ENCODE data around the gene ANKDD1B.

ANKDD1B gene

GRCh38 chr5:75616371-75616881 lies 5.2 kb downstream of the ANKDD1B start:
- DNase-seq (ENCODE audit: low read depth in 2 of 2), result no peak

GRCh38 chr5:75616971-75617621 lies 5.8 kb downstream of the ANKDD1B start:
- no peak for DNase-seq (ENCODE audit: low read depth in 2 of 2)

DNA sequence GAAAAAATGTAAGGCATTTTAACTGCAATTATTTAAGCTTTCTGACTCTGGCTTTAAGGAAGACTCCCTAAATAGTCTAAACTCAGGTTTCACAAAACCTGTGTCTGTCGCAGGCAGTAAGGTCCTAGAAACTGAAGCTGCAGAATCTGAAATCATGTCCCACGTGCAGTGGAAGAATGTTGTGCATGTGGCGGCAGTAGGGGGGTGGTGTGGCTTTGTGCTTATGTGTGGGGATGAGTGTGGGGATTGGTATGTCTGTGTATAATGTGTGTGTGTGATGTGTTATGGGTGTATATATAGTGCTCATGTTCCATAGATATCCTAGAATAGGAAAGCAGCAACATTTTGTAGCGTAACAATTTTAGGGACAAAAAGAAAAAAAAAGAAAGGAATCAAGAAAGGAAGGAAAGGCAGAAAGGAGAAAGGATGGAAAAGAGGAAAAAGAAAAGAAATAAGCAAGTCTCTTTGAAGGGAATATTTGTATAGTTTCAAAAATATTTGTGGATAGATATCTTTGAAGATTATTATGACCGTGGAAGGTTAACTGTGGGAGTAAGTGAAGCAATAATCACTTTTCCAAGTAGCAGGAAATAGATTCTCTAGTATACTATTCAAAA lies 6.6 kb downstream of the ANKDD1B start:
- DNase-seq (ENCODE audit: low read depth in 2 of 2), result no peak

- no peak for DNase-seq (ENCODE audit: low read depth in 2 of 2)
Measured at GRCh38 chr5:75620184-75620959, 9.1 kb downstream of the ANKDD1B start.

DNA sequence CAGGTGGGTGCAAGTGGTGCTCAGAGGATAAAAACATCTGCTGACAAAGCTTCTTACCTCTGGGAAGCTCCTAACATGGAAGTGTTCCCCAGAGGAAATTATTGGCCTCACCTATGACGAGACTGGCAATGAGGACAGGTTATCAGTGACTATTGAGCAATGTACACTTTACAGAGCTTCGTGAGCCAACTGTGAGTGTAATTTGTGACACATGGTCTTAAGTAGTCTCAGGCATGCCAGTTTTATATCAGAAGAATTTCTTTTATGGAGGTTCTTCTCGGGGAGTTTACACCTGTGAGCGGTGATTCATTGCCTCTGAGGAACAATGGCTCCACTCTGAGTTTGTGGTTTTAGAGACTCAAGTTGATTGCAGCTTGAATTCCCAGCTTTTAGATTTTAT lies 11.3 kb downstream of the ANKDD1B start:
- no peak for DNase-seq (ENCODE audit: low read depth in 2 of 2)

GRCh38 chr5:75623846-75624245 lies 12.6 kb downstream of the ANKDD1B start:
- no peak for DNase-seq (ENCODE audit: low read depth in 2 of 2)

- DNase-seq (ENCODE audit: low read depth in 2 of 2), result no peak
Measured at GRCh38 chr5:75626959-75627358, 15.7 kb downstream of the ANKDD1B start.

GRCh38 chr5:75627801-75628200 lies 16.5 kb downstream of the ANKDD1B start:
- no peak for DNase-seq (ENCODE audit: low read depth in 2 of 2)

DNA sequence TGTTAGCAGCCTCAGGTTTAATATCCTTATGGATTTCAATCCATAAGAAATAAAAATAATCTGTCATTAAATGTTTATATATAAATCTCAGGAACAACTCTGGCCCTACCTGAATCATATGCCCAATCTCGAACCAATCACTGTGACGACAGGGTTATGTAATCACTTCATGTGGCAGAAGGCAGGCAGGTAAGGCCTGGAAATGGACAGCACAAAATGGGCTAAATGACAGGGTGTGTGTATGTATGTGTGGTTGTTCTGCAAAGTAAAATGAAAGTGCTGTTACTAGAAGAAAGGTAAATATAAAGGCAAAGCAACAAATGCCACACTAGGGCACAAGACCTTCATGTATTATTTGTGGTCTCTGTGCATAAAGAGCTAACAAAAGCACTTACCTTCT lies 19.6 kb downstream of the ANKDD1B start:
- DNase-seq (ENCODE audit: low read depth in 2 of 2), result no peak

DNA sequence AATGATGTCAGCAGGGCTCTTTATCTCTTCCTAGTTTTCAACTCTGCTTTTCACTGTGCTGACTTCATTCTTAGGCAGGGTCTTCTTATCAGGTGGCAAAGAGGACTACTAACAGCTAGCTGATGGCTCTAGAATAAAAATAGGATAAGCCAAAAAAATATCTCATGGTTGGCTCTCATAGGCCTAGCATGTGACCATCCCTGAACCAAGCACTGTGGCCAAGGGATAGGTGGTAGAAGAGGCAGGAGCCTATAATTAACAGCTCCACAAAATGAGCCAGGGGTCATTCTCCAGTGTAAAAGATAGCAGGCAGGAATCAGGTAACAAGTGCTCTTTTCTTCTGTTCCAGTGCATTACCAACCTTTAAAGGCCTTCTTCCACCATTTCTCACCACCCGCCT lies 21.1 kb downstream of the ANKDD1B start:
- DNase-seq (ENCODE audit: low read depth in 2 of 2), result no peak

GRCh38 chr5:75637949-75638348 lies 26.7 kb downstream of the ANKDD1B start:
- DNase-seq (ENCODE audit: low read depth in 2 of 2), result no peak

DNA sequence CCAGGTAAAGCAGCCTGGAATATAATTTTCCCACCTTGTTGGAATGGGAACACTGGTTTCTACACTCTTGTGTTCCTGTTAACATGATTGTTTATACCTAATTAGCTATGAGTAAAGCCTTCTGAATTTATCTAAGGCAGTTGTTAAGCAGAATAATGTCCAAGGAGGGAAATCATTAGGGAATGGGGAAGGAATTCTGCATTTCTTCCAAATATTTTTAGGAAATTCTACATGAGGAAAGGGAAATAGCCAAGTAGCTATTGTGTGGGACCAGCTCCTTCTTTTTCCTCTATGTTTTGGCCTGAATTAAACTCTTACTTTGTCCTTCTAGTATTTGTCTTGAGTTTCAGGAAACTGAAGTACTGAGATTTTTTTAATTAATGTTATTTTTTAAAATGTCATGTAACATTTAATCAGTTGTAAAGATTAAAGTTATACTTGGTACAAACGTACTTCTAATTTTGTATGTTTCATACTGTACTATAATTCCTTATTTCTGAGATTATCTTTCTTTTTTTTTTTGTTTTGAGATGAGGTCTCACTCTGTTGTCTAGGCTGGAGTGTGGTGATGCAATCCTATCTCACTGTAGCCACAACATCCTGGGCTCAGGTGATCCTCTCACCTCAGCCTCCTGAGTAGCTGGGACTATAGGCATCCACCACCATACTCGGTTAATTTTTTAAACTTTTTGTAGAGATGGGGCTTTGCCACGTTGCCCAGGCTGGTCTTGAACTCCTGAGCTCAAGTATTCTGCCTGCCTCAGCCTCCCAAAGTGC lies 28.5 kb downstream of the ANKDD1B start:
- no peak for DNase-seq (ENCODE audit: low read depth in 2 of 2)

GRCh38 chr5:75640395-75640794 lies 29.1 kb downstream of the ANKDD1B start:
- DNase-seq (ENCODE audit: low read depth in 2 of 2), result no peak

DNA sequence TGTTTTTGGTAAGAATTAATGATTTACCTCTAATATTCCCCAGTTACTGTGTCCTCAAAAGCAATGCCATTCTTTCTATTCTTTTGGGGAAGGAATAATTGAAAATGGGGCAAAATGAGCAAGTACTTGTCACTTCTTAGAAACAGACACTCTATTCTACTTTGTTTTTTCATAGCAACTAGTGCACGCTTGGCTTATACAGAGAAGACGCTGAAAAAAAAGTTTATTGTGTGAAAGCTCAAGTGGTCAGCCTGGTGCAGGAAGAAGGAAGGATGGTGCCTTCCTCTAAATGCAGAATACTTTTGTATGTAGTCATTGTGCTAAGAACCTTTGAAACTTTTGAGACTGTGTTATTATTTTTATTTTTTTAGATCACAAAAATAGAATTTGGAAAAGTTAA lies 29.6 kb downstream of the ANKDD1B start:
- DNase-seq (ENCODE audit: low read depth in 2 of 2), result no peak

DNA sequence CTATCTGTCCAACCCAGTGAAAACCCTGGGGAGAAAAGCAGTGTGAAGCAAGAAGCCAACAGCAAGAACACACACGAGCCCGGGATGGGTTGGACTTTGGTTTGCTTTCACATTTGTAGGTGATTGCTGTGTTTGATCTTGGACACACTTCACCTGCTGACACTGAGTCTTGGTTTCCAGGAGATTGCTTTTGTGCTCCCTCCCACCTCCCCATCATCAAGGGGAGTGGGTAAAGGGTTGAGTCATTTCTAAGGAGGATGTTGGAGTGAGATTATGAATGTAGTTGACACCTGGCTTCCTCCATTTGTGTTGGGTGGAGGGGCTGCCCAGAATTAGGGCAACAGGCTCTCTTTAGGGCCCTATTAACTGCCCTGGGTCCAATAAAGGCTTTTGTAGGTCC lies 37.5 kb downstream of the ANKDD1B start:
- no peak for DNase-seq (ENCODE audit: low read depth in 2 of 2)

DNA sequence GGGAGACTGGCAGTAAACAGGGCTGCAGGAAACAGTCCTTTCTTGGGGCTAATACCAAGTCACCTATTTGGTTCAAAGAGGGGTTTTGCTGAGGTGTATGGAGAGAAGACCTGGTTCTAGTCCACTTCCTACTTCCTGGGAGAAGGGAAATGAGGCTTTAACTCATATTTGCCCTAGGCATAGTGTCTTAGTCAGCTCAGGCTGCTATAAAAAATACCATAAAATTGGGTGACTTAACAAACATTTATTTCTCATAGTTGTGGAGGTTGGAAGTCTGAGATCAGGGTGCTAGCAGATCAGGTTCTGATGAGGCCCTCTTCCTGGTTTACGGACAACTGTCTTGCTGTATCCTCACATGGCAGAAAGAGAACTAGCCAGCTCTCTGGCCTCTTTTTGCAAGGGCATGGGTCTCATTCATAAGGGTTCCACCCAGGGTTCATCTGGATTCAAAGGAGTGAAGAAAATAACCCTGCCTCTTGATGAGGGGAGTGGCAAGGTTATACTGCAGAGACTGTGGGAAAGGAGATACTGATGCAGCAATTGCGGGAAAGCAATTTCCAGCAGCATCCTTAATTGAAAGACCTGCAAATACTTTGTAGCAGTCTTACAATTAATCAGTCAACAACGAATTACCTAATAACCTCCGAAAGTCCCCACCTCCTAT lies 40.5 kb downstream of the ANKDD1B start:
- no peak for DNase-seq (ENCODE audit: low read depth in 2 of 2)

DNA sequence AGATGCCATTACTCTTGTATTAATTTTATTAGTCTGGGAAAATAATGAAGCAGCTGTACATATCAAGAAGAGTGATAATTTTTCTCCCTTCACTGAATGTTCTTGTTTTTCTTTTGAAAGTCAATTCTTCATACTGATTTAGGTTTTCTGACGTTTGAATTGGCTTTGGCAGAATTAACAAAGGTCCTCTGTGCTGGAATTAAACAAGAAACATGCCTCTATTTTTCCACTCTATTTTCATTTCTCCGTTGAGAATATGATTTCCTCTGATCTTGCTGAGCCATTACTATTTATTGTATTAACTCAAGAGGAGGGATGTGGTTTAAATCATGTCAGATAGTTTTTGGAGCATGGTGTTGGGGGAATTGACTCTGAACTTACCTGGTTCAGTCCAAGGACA lies 42.3 kb downstream of the ANKDD1B start:
- DNase-seq (ENCODE audit: low read depth in 2 of 2), result no peak

DNA sequence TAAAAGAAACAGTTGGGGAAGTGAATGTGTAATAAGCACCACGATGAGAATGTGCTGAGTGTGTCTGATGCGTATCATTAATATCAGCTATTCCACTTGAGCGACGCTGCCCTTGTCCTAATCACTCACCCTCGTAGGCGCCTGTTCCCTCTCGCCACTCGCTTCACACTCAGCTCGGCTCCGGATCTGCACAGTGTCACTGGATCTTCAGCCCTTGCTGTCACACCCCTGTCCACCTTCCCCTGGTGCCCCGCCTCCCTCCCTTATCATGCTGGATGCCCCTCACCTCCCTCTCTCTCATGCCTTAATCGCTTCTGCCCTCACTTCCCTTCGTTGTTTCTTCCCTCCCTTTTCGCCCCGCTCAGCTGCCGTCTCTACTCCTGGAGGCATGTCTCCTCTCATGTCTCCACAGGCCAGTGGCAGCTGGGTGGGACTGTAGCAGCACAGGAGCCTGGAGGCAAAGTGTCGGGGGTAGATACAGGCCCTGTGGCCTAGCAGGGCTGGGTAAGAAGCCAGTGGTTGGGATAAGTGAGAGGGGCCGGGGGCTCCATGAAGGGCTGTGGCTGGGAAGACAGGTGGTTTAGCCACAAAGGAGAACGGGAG lies 43.5 kb downstream of the ANKDD1B start:
- DNase-seq (ENCODE audit: low read depth in 2 of 2), result no peak

DNA sequence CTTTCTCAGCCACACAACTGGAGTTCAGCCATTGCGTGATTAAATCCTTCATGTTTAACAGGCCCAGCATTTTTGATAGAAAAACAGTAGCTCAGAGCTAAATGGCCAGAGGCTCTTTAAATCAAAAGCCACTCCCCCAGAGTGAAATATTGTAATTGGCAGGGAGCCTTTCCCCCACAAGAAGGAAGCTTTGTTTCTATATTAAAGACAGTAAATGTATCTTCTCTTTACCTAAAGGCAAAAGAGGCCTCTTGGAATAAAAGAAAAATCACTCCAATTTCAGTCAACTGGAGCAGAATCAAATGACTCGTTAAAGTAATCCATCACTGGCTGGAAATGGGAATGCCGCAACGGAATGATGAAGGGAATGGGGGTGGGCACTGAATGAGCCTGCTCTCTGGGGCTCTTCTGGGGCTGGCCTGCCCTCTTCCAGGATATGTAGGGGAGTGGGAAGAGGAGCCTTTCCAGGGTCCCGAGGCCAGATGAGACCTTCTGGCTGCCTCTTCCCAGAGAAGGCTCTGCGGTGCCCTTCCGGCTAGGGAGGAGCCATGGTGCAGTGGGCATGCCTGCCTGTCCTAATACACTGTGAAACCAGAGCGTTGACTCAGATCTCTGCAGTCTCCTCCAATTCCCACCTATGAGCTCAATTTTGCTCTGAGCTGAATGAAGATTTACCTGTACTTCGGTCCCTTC lies 45.2 kb downstream of the ANKDD1B start:
- DNase-seq (ENCODE audit: low read depth in 2 of 2), result no peak

DNA sequence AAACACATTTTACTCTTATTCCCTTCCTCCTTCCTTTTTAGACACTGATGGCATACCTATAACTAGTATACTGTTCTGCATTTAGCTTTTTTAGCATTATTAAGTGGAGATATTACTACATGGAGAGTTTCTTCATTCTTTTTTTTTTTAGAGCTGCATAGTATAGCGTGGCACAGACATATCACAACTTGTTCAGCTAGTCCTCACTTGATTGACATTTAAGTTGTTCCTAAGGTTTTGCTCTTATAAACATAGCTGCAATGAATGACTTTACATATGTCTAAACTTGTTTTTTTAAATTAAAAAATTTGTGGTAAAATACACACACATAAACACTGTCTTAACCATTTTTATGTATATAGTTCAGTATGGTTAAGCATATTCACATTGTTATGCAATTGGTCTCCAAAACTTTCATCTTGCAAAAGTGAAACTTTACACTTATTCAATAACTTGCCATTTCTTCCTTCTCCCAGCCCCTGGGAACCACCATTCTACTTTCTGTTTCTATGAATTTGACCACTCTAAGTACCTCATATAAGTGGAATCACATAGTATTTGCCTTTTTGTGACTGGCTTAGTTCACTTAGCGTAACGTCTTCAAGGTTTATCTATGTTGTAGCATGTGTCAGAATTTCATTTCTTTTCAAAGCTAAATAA lies 48.7 kb downstream of the ANKDD1B start:
- DNase-seq (ENCODE audit: low read depth in 2 of 2), result no peak

All from stimulated activated CD4-positive, alpha-beta T cell treated with anti-CD3 and anti-CD28 coated beads, Interleukin-12 subunit alpha, Interleukin-12 subunit beta, amount 100 ng/mL, for 24 hours (primary cell).